ENCODE measurements around the gene LPIN3. TPM values are rescaled to one million over a fixed set of nuclear protein-coding genes. Genes with fewer than 3 reads are reported as not detected.

LPIN3 gene
- total and polyA plus RNA-seq, 2 of the 8 experiments (the other 6 are each of a cell fraction or from before 2014, with no cell fraction given): 3.7 to 3.9 TPM

GRCh38 chr20:41408156-41408794 lies 67.7 kb downstream of the LPIN3 start:
- no peak for DNase-seq (ENCODE audit: low read depth in 1 of 2, low spot score in 2 of 2)
- peaks cover 25 to 96% (median 64%) of the 10 kb centered on the region in 4 experiments for H3K36me3 ChIP-seq (ENCODE audit: control insufficient read depth in 2 of 4, insufficient read depth in 4 of 4, low read length in 3 of 4)
- no peak overlapping the region for H4K8ac ChIP-seq (ENCODE audit: extremely low read depth, insufficient read depth, low read length)
- H4K91ac ChIP-seq (replicated peaks; ENCODE audit: insufficient read length, low read length): no peak overlapping the region
- no peak overlapping the region for H3K4ac ChIP-seq (replicated peaks; ENCODE audit: insufficient read length, low read depth, low read length)
- no peak overlapping the region for H2BK120ac ChIP-seq (replicated peaks; ENCODE audit: low read depth, low read length)
- H3K9ac ChIP-seq (replicated peaks in 1 of 4; ENCODE audit: extremely low read depth in 1 of 4, low read depth in 3 of 4, low read length in 3 of 4): no peak overlapping the region
- no peaks in the 10 kb centered on the region for H3K9me3 ChIP-seq (ENCODE audit: insufficient read depth in 2 of 2, low read depth in 1 of 2, low read length in 1 of 2)
- no peak overlapping the region for H2AFZ ChIP-seq (ENCODE audit: low read length)
- H2BK15ac ChIP-seq (ENCODE audit: low read length): no peak overlapping the region
- no peak overlapping the region for H3K4me2 ChIP-seq (ENCODE audit: insufficient read depth in 1 of 2, low read depth in 2 of 2, low read length in 2 of 2)
- H3K27ac ChIP-seq (ENCODE audit: low read depth, low read length): no peak overlapping the region
- no peak overlapping the region for H2AK5ac ChIP-seq (ENCODE audit: low read depth, low read length)
- peaks cover 1 to 8% of the 10 kb centered on the region in 2 experiments for H4K20me1 ChIP-seq (replicated peaks in 1 of 2; ENCODE audit: control insufficient read depth in 1 of 2, insufficient read depth in 2 of 2, low read length in 2 of 2)
- H3K79me2 ChIP-seq (ENCODE audit: control insufficient read depth in 1 of 2, insufficient read depth in 2 of 2, low read length in 2 of 2): no peaks in the 10 kb centered on the region
- H3K4me3 ChIP-seq (ENCODE audit: extremely low read depth in 1 of 4, insufficient read depth in 2 of 4, low read depth in 3 of 4, low read length in 4 of 4): no peak overlapping the region
- ChIA-PET POLR2A (ENCODE audit: partially characterized antibody) (interaction anchor here (1.5 kb wide), 1 partner anchor 9 kb away, joined by 3 read pairs; no protein-coding TSS in a partner anchor), CTCF (ENCODE audit: partially characterized antibody) (interaction anchor here (4.2 kb wide), 1 partner anchor 66 kb away, joined by 29 read pairs; the partner anchor contains the start of gene LPIN3)
- no peaks in the 10 kb centered on the region for H3K4me1 ChIP-seq (replicated peaks in 1 of 4; ENCODE audit: control insufficient read depth in 3 of 4, insufficient read depth in 4 of 4, low read length in 3 of 4)
- no peak overlapping the region for H3K56ac ChIP-seq (replicated peaks; ENCODE audit: insufficient read length, low read depth, low read length)
- no peak overlapping the region for H3K23ac ChIP-seq (ENCODE audit: insufficient read length)
- H2BK5ac ChIP-seq (ENCODE audit: low read depth, low read length): no peak overlapping the region
- FAIRE-seq: no peak
- H3K14ac ChIP-seq (ENCODE audit: insufficient read length): no peak overlapping the region
- no peak overlapping the region for H4K5ac ChIP-seq (ENCODE audit: insufficient read length, low read depth, low read length)
- H2BK12ac ChIP-seq (ENCODE audit: low read depth, low read length): no peak overlapping the region
- H3K79me1 ChIP-seq (ENCODE audit: low read depth, low read length): no peaks in the 10 kb centered on the region
- H3K23me2 ChIP-seq (ENCODE audit: low read depth, low read length): no peaks in the 10 kb centered on the region
- H2BK20ac ChIP-seq (ENCODE audit: low read length): no peak overlapping the region
- WGBS, 2 experiments (ENCODE audit: extremely low coverage in 1 of 2, insufficient coverage in 1 of 2, insufficient read length in 1 of 2, insufficient replicate concordance in 2 of 2, low coverage in 1 of 2, low lambda C conversion rate in 2 of 2, missing lambda C conversion rate in 1 of 2): 92% methylated on average over 5 of the region's 5 CpGs; no CpG with 5 or more reads in 1 of the 2 experiments
- no peak overlapping the region for H3K18ac ChIP-seq (ENCODE audit: extremely low read depth, low read length)
- no peaks in the 10 kb centered on the region for H3K27me3 ChIP-seq (replicated peaks in 1 of 4; ENCODE audit: control insufficient read depth in 3 of 4, extremely low read depth in 1 of 4, insufficient read depth in 3 of 4, low read length in 3 of 4)
- no peak for TF ChIP-seq KDM1A (IDR thresholded peaks at IDR 0.05; ENCODE audit: borderline replicate concordance, low read length)
- no peak for TF ChIP-seq GTF2F1 (IDR thresholded peaks at IDR 0.05; ENCODE audit: borderline replicate concordance, low read depth, low read length)
- no peak for TF ChIP-seq TAF1 (IDR thresholded peaks at IDR 0.05; ENCODE audit: low read depth, low read length)
- no peak for TF ChIP-seq E2F6 (IDR thresholded peaks at IDR 0.05)
- TF ChIP-seq SRF (IDR thresholded peaks at IDR 0.05; ENCODE audit: low read depth, low read length): no peak
- TF ChIP-seq NANOG (IDR thresholded peaks at IDR 0.05; ENCODE audit: insufficient read depth, low read depth, low read length, poor library complexity, severe bottlenecking): no peak
- TF ChIP-seq, protein P1, sequence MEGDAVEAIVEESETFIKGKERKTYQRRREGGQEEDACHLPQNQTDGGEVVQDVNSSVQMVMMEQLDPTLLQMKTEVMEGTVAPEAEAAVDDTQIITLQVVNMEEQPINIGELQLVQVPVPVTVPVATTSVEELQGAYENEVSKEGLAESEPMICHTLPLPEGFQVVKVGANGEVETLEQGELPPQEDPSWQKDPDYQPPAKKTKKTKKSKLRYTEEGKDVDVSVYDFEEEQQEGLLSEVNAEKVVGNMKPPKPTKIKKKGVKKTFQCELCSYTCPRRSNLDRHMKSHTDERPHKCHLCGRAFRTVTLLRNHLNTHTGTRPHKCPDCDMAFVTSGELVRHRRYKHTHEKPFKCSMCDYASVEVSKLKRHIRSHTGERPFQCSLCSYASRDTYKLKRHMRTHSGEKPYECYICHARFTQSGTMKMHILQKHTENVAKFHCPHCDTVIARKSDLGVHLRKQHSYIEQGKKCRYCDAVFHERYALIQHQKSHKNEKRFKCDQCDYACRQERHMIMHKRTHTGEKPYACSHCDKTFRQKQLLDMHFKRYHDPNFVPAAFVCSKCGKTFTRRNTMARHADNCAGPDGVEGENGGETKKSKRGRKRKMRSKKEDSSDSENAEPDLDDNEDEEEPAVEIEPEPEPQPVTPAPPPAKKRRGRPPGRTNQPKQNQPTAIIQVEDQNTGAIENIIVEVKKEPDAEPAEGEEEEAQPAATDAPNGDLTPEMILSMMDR (IDR thresholded peaks at IDR 0.05; ENCODE audit: control extremely low read depth in 1 of 3, insufficient read depth in 1 of 3, low read depth in 1 of 3, low read length in 3 of 3): no peak
- no peak for TF ChIP-seq ZNF274 (IDR thresholded peaks at IDR 0.05; ENCODE audit: borderline replicate concordance, extremely low read depth, low read length)
- no peak for TF ChIP-seq RXRA (IDR thresholded peaks at IDR 0.05; ENCODE audit: insufficient read depth, low read depth, low read length)

Data from H1 (cell line).